Ovary (tissue), 9 donors: Measurements from ENCODE around the gene MRPL51. TPM values are rescaled to one million over a fixed set of nuclear protein-coding genes. Genes with fewer than 3 reads are reported as not detected.
A peak's percentile ranks its signal among the peaks of the same experiment; 100 is the strongest.

Experiments
- DNase-seq, 5 donors: peaks; one replicate each; pipeline ENCODE4 v3.0.0-alpha.2; 2019 to 2020
- H3K27ac ChIP-seq, 2 donors: fragments of 200-600 bp; one replicate each; pipeline versions ENCODE4 v1.5.1 to v1.8.0; 2019 to 2022
- H3K27me3 ChIP-seq: fragments of 200-600 bp; one replicate; pipeline ENCODE4 v1.8.0; 2022
- H3K36me3 ChIP-seq: fragments of 200-600 bp; sonication (generic); one replicate; pipeline ENCODE4 v1.5.1; 2019
- H3K4me1 ChIP-seq: one replicate; pipeline ENCODE4 v1.8.1; 2013; ENCODE audit warnings: mild to moderate bottlenecking, moderate library complexity; ENCODE audit not compliant: insufficient read depth
- H3K4me3 ChIP-seq: fragments of 200-600 bp; sonication (generic); one replicate; pipeline ENCODE4 v1.5.1; 2017
- H3K9me3 ChIP-seq, 2 donors: fragments of 200-600 bp in 1 of 2; sonication (generic) in 1 of 2; one replicate each; pipeline versions ENCODE4 v1.5.1 to v1.8.1; 2013 to 2019; ENCODE audit warnings: mild to moderate bottlenecking in 1 of 2, moderate library complexity in 1 of 2
- CTCF ChIP-seq, 3 donors: fragments of 450-650 bp in 2 of 3; fragments of 200-600 bp in 1 of 3; IDR thresholded peaks; one replicate each; pipeline versions ENCODE4 v1.5.1 to v1.8.0; 2016 to 2022; ENCODE audit warnings: antibody characterized with exemption in 3 of 3, mild to moderate bottlenecking in 1 of 3
- EP300 ChIP-seq: sonication (generic); formaldehyde crosslinking; IDR thresholded peaks from one replicate; pipeline ENCODE4 v1.6.1; 2017; ENCODE audit warnings: antibody characterized with exemption
- POLR2A ChIP-seq: fragments of 450-650 bp; IDR thresholded peaks from one replicate; pipeline ENCODE4 v1.6.1; 2017; ENCODE audit warnings: antibody characterized with exemption, mild to moderate bottlenecking, moderate library complexity
- WGBS, 3 donors: extraction: QIAGEN DNeasy Blood & Tissue Kit in 1 of 3; methylation state at CpG; one replicate each; pipeline versions ENCODE4 v1.1.5 to v1.1.7; 2013 to 2017; 5-methylcytosine and 5-hydroxymethylcytosine counted together
- intact Hi-C, 4 donors: fragments of 100-400 bp; cut with DNase I; formaldehyde crosslinking; loops; one replicate each; pipeline versions ENCODE4 v1.11.0 to v1.15.1; 2022 to 2023
- polyA plus RNA-seq, 2 donors: library from polyadenylated mRNA; stranded (reverse); fragments of 200-250 nt in 1 of 2; fragments of 350-450 nt in 1 of 2; fragmentation: Illumina TruSeq in 1 of 2; extraction: RNeasy Lipid Tissue Mini Kit (QIAGEN cat#74804) in 1 of 2; gene quantifications; one replicate each; pipeline ENCODE4 v1.2.3, GENCODE V29; 2013 to 2014
- total RNA-seq, 7 donors: library from RNA; depleted of rRNA in 2 of 7; stranded (reverse); fragments of >200 nt in 2 of 7; fragmentation: NEBNext Ultra II Directional in 3 of 7; extraction: Animal tissue kit (Norgen Biotek cat#: 25700) in 3 of 7; gene quantifications; one replicate each; pipeline versions ENCODE4 v1.1.0 to v1.2.4, GENCODE V29; 2016 to 2023
- donor health status: DM: no; HTN: no; CAD: no; lungs with moderate emphysema.
- donor health status: DM: no; HTN: no; CAD: no.
- donor health status: Bipolar disorder and iron deficiency.
- donor health status: DM: yes; HTN: yes; CAD: no.
- donor health status: DM: no; HTN: no; CAD: no.
- donor health status: DM: yes; HTN: yes; CAD: no.

The MRPL51 gene
- total and polyA plus RNA-seq, 9 donors: 27.5 to 142 (median 108) TPM

DNA sequence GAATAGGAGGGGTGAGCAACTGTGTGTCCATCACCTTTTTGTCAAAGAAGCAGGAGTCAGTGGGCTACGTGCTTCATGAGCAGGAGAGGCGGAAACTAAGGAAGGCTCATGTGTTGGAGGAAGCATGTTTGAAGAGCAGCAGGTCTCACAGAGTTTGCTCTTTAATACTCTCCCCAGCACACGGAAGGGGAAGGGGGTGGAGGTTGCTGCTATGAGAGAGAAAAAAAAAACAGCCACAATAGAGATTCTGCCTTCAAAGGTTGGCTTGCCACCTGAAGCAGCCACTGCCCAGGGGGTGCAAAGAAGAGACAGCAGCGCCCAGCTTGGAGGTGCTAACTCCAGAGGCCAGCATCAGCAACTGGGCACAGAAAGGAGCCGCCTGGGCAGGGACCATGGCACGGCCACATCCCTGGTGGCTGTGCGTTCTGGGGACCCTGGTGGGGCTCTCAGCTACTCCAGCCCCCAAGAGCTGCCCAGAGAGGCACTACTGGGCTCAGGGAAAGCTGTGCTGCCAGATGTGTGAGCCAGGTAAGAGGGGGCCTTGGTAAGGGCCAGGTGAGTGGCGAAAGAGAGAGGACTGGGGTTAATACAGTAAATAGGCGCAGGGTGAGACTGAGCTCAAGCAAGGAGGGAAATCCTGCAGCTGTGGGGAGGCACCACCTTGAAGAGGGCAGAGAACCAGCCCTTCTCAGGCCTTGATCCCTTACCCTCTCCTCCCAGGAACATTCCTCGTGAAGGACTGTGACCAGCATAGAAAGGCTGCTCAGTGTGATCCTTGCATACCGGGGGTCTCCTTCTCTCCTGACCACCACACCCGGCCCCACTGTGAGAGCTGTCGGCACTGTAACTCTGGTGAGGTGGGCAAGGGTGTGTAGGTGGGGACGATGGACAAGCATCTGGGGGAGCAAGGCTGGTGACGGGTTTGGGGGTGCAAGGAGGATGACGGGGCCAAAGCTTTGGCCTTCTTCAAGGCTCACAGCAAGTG lies 48.1 kb downstream of the MRPL51 start, which contains the start of gene CD27:
TSS of gene CD27 (plus strand) at position 252 of the 985 bp plus-strand sequence. CDS start at position 393, 141 bp downstream.
- 80 to 84% (median 82%) methylated on average over 16 of the region's 16 CpGs for WGBS, 3 donors
- Histone ChIP-seq H3K4me3 (no peak within 1 kb of the TSS), H3K36me3 (no peaks in the 10 kb centered on the region), H3K27ac (no peak within 1 kb of the TSS), H3K27me3 (no peaks in the 10 kb centered on the region), H3K9me3 (no peaks in the 10 kb centered on the region), H3K4me1 (peaks cover 3% of the 10 kb centered on the region)
- TF ChIP-seq POLR2A: no peak
- no peak for TF ChIP-seq CTCF (IDR thresholded peaks at IDR 0.05)
- no peak for TF ChIP-seq EP300
- no peak for DNase-seq
- intact Hi-C loops: no loop called here

DNA sequence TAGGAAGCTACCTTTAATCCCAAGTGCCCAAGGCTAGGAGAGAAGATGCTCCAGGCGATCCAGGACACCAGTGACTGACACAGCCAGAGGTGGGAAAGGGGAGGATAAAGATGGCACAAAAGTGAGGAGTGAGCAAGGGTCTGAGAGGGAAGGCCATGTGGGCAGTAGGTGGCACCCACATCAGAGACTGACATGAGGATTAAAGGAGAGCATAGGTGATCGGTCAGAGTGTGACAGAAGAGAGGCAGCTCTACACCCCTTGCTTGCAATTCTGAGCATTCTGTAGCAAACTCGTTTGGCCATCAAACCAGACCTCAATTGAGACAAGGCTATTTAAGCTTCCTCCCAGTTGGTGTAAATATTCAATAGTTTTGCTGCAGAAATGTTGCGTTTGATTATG lies 49.0 kb downstream of the MRPL51 start:
- TF ChIP-seq EP300 (no peak), POLR2A (no peak), CTCF (IDR thresholded peaks at IDR 0.05) (no peak)
- intact Hi-C loops: no loop called here
- Histone ChIP-seq H3K36me3 (no peaks in the 10 kb centered on the region), H3K4me3 (no peak overlapping the region), H3K27ac (no peak overlapping the region), H3K27me3 (no peaks in the 10 kb centered on the region), H3K9me3 (no peaks in the 10 kb centered on the region), H3K4me1 (no peaks in the 10 kb centered on the region)
- 71 to 81% (median 77%) methylated on average over 4 of the region's 4 CpGs for WGBS, 3 donors
- peak in 1 of 5 donors; percentile 2 for DNase-seq

DNA sequence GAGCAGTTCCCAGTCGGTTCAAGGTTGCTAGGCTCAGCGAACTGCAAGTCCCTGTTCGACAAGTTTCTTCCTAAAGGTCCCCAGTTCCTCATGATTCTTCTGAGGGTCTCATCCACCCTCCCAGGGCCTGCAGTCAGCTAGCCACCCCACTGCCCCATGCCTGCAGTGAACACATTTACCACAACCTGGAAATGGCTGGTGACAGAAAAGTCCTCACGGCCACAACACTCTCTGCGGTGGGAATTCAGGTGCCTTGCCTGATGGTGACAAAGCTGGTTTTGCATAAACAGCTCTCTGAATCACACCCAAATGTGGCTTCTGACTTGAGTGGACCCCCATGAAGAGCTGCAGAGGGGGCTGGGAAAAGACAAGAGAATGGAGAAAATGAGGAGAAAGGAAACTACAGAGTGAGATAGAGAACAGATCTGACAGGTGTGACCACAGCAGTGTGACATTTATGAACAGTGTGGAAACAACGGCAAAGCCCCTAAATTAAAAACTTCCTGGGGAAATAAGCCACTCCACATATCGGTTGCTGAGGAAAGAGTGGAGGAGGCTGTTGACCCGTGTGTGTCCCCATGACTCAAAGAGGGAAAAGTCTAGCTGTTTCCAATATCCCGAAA lies 49.6 kb downstream of the MRPL51 start:
- 58 to 67% (median 60%) methylated on average over 9 of the region's 9 CpGs for WGBS, 3 donors
- no peak overlapping the region for H3K27ac ChIP-seq
- no peaks in the 10 kb centered on the region for H3K36me3 ChIP-seq
- no peaks in the 10 kb centered on the region for H3K27me3 ChIP-seq
- no peaks in the 10 kb centered on the region for H3K9me3 ChIP-seq
- intact Hi-C loops: no loop called here
- no peaks in the 10 kb centered on the region for H3K4me1 ChIP-seq
- DNase-seq: peak in 1 of 5 donors; percentile 3
- TF ChIP-seq EP300: no peak
- TF ChIP-seq CTCF (IDR thresholded peaks at IDR 0.05): no peak
- TF ChIP-seq POLR2A: no peak
- no peak overlapping the region for H3K4me3 ChIP-seq

DNA sequence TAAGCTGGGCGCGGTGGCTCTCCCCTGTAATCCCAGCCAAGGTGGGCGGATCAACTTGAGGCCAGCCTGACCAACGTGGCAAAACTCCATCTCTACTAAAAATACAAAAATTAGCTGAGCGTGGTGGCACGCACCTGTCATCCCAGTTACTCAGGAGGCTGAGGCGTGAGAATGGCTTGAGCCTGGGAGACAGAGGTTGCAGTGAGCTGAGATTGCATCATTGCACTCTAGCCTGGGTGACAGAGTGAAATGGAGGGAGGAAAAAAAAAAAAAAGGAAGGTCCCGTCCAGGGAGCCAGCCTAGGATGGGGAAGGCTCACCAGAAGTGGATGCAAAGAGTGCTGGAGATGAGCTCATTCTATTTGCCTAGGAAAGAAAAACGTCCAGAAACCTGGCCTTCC lies 50.2 kb downstream of the MRPL51 start:
- 78 to 81% (median 80%) methylated on average over 9 of the region's 9 CpGs for WGBS, 3 donors
- H3K9me3 ChIP-seq: no peaks in the 10 kb centered on the region
- intact Hi-C loops: no loop called here
- H3K27me3 ChIP-seq: no peaks in the 10 kb centered on the region
- H3K36me3 ChIP-seq: no peaks in the 10 kb centered on the region
- TF ChIP-seq CTCF (IDR thresholded peaks at IDR 0.05) (no peak), POLR2A (no peak), EP300 (no peak)
- DNase-seq: peak in 1 of 5 donors; percentile 3
- H3K27ac ChIP-seq: no peak overlapping the region
- H3K4me1 ChIP-seq: no peaks in the 10 kb centered on the region
- no peak overlapping the region for H3K4me3 ChIP-seq

Other genes starting within 250 kb of the MRPL51 start
- 1 to 10 TPM in 1 of 7 donors, under 1 TPM in 5, not detected in 1; 0.17 to 1.7 (median 0.51) TPM for gene PLEKHG6, start 182.6 kb downstream of the MRPL51 start, total RNA-seq
- under 1 TPM in 1 of 2 donors, not detected in 1; 0.13 TPM for gene PLEKHG6, start 182.6 kb downstream of the MRPL51 start, polyA plus RNA-seq
- gene TNFRSF1A, start 151.2 kb downstream of the MRPL51 start, total RNA-seq: 100 to 1,000 TPM; 116 to 274 (median 179) TPM
- 100 to 1,000 TPM in 1 of 2 donors, 10 to 100 TPM in 1; 92.8 to 230 TPM for gene TNFRSF1A, start 151.2 kb downstream of the MRPL51 start, polyA plus RNA-seq
- 100 to 1,000 TPM in 1 of 7 donors, 10 to 100 TPM in 4, 1 to 10 TPM in 2; 3.3 to 141 (median 17.0) TPM for gene SCNN1A, start 117.7 kb downstream of the MRPL51 start, total RNA-seq
- gene SCNN1A, start 117.7 kb downstream of the MRPL51 start, polyA plus RNA-seq: 1 to 10 TPM; 1.2 to 1.6 TPM
- 100 to 1,000 TPM in 3 of 7 donors, 10 to 100 TPM in 4; 55.8 to 131 (median 92.6) TPM for gene LTBR, start 109.1 kb downstream of the MRPL51 start, total RNA-seq
- 10 to 100 TPM; 21.9 to 65.7 TPM for gene LTBR, start 109.1 kb downstream of the MRPL51 start, polyA plus RNA-seq
- under 1 TPM in 5 of 7 donors, not detected in 2; 0.34 to 0.87 (median 0.55) TPM for gene CD27, start 48.3 kb downstream of the MRPL51 start, total RNA-seq
- under 1 TPM; 0.38 to 0.63 TPM for gene CD27, start 48.3 kb downstream of the MRPL51 start, polyA plus RNA-seq
- gene TAPBPL, start 41.2 kb downstream of the MRPL51 start, total RNA-seq: 10 to 100 TPM; 10.3 to 23.4 (median 15.3) TPM
- gene TAPBPL, start 41.2 kb downstream of the MRPL51 start, polyA plus RNA-seq: 10 to 100 TPM; 16.5 to 37.5 TPM
- 10 to 100 TPM in 1 of 7 donors, 1 to 10 TPM in 6; 2.5 to 10.5 (median 5.8) TPM for gene VAMP1, start 22.6 kb downstream of the MRPL51 start, total RNA-seq
- 10 to 100 TPM in 1 of 2 donors, 1 to 10 TPM in 1; 5.2 to 11.9 TPM for gene VAMP1, start 22.6 kb downstream of the MRPL51 start, polyA plus RNA-seq
- gene NCAPD2, start 840 bp upstream of the MRPL51 start, total RNA-seq: 10 to 100 TPM; 11.5 to 19.5 (median 16.4) TPM
- gene NCAPD2, start 840 bp upstream of the MRPL51 start, polyA plus RNA-seq: 10 to 100 TPM in 1 of 2 donors, 1 to 10 TPM in 1; 8.8 to 19.4 TPM
- gene GAPDH, start 41.3 kb upstream of the MRPL51 start, total RNA-seq: 1,000 to 10,000 TPM in 5 of 7 donors, 100 to 1,000 TPM in 2; 661 to 1,442 (median 1,249) TPM
- gene GAPDH, start 41.3 kb upstream of the MRPL51 start, polyA plus RNA-seq: 1,000 to 10,000 TPM; 1,086 to 1,247 TPM
- 10 to 100 TPM; 10.9 to 31.4 (median 22.9) TPM for gene IFFO1, start 62.8 kb upstream of the MRPL51 start, total RNA-seq
- gene IFFO1, start 62.8 kb upstream of the MRPL51 start, polyA plus RNA-seq: 10 to 100 TPM in 1 of 2 donors, 1 to 10 TPM in 1; 9.7 to 25.9 TPM
- gene NOP2, start 75.0 kb upstream of the MRPL51 start, total RNA-seq: 10 to 100 TPM; 11.6 to 46.9 (median 24.5) TPM
- gene NOP2, start 75.0 kb upstream of the MRPL51 start, polyA plus RNA-seq: 10 to 100 TPM; 11.6 to 31.2 TPM
- gene CHD4, start 114.1 kb upstream of the MRPL51 start, total RNA-seq: 100 to 1,000 TPM; 137 to 297 (median 227) TPM
- gene CHD4, start 114.1 kb upstream of the MRPL51 start, polyA plus RNA-seq: 100 to 1,000 TPM; 118 to 177 TPM
- gene LPAR5, start 142.7 kb upstream of the MRPL51 start, total RNA-seq: 1 to 10 TPM in 6 of 7 donors, under 1 TPM in 1; 0.83 to 2.2 (median 1.3) TPM
- 1 to 10 TPM in 1 of 2 donors, under 1 TPM in 1; 0.57 to 2.6 TPM for gene LPAR5, start 142.7 kb upstream of the MRPL51 start, polyA plus RNA-seq
- 1 to 10 TPM in 3 of 7 donors, under 1 TPM in 4; 0.30 to 2.5 (median 0.92) TPM for gene ACRBP, start 154.2 kb upstream of the MRPL51 start, total RNA-seq
- gene ACRBP, start 154.2 kb upstream of the MRPL51 start, polyA plus RNA-seq: 1 to 10 TPM in 1 of 2 donors, under 1 TPM in 1; 0.54 to 2.9 TPM
- gene ING4, start 169.9 kb upstream of the MRPL51 start, total RNA-seq: 10 to 100 TPM; 26.1 to 39.9 (median 35.0) TPM
- gene ING4, start 169.9 kb upstream of the MRPL51 start, polyA plus RNA-seq: 10 to 100 TPM; 64.9 to 90.0 TPM
- 10 to 100 TPM; 22.1 to 64.9 (median 58.2) TPM for gene ZNF384, start 196.1 kb upstream of the MRPL51 start, total RNA-seq
- gene ZNF384, start 196.1 kb upstream of the MRPL51 start, polyA plus RNA-seq: 10 to 100 TPM; 44.4 to 59.0 TPM
- 1 to 10 TPM in 2 of 7 donors, under 1 TPM in 4, not detected in 1; 0.11 to 3.1 (median 0.85) TPM for gene PIANP, start 207.6 kb upstream of the MRPL51 start, total RNA-seq
- 1 to 10 TPM; 1.2 to 3.9 TPM for gene PIANP, start 207.6 kb upstream of the MRPL51 start, polyA plus RNA-seq
- gene COPS7A, start 230.8 kb upstream of the MRPL51 start, total RNA-seq: 10 to 100 TPM; 36.4 to 61.4 (median 48.4) TPM
- 10 to 100 TPM; 45.7 to 74.8 TPM for gene COPS7A, start 230.8 kb upstream of the MRPL51 start, polyA plus RNA-seq